Endodermal cell (in vitro differentiated cells): ENCODE results near the gene GJC2. TPM values are rescaled to one million over a fixed set of nuclear protein-coding genes. Genes with fewer than 3 reads are reported as not detected.
A peak's percentile ranks its signal among the peaks of the same experiment; 100 is the strongest.

Experiments used
- DNase-seq: peaks from one replicate; pipeline ENCODE4 v3.0.0-alpha.2; 2017
- H3K27ac ChIP-seq: 2 replicates; pipeline ENCODE4 v1.5.1; 2013; ENCODE audit warnings: mild to moderate bottlenecking, low read depth, low read length, moderate library complexity
- H3K27me3 ChIP-seq: 2 replicates; pipeline ENCODE4 v1.6.1; 2013; ENCODE audit warnings: mild to moderate bottlenecking, low read length, moderate library complexity; ENCODE audit not compliant: insufficient read depth, control insufficient read depth, poor library complexity, severe bottlenecking
- H3K36me3 ChIP-seq: 2 replicates; pipeline ENCODE4 v1.7.0; 2013; ENCODE audit warnings: mild to moderate bottlenecking, low read length, moderate library complexity; ENCODE audit not compliant: control insufficient read depth, insufficient read depth
- H3K4me1 ChIP-seq: one replicate; pipeline ENCODE4 v1.7.0; 2013; ENCODE audit warnings: low read length; ENCODE audit not compliant: control insufficient read depth, insufficient read depth
- H3K4me3 ChIP-seq: 2 replicates; pipeline ENCODE4 v1.5.1; 2013; ENCODE audit warnings: mild to moderate bottlenecking, low read length, moderate library complexity
- H3K9ac ChIP-seq: 2 replicates; pipeline ENCODE4 v1.6.1; 2013; ENCODE audit warnings: mild to moderate bottlenecking, low read length, moderate library complexity; ENCODE audit not compliant: poor library complexity, severe bottlenecking; ENCODE audit errors: extremely low read depth
- H3K9me3 ChIP-seq: 2 replicates; pipeline ENCODE4 v1.6.1; 2013; ENCODE audit warnings: mild to moderate bottlenecking, low read length, moderate library complexity; ENCODE audit not compliant: control insufficient read depth
- H3K27ac Mint-ChIP-seq: 2 replicates; pipeline ENCODE4 v1.8.0; 2020; ENCODE audit warnings: mixed read lengths
- H3K27me3 Mint-ChIP-seq: 2 replicates; pipeline ENCODE4 v1.8.0; 2021; ENCODE audit warnings: mild to moderate bottlenecking, mixed read lengths; ENCODE audit not compliant: insufficient read depth
- H3K36me3 Mint-ChIP-seq: 2 replicates; pipeline ENCODE4 v1.8.0; 2020; ENCODE audit warnings: low read depth, mixed read lengths
- H3K4me1 Mint-ChIP-seq: 2 replicates; pipeline ENCODE4 v1.8.0; 2020; ENCODE audit warnings: mixed read lengths
- H3K4me3 Mint-ChIP-seq: 2 replicates; pipeline ENCODE4 v1.8.0; 2020; ENCODE audit warnings: mild to moderate bottlenecking, moderate library complexity, mixed read lengths
- H3K9me3 Mint-ChIP-seq: 2 replicates; pipeline ENCODE4 v1.8.0; 2020; ENCODE audit warnings: mild to moderate bottlenecking, mixed read lengths
- CTCF ChIP-seq: fragments of 200-600 bp; sonication (generic); conservative IDR thresholded peaks from 2 replicates; pipeline ENCODE4 v1.5.0; 2021; ENCODE audit warnings: antibody characterized with exemption, mild to moderate bottlenecking
- WGBS, 2 experiments: methylation state at CpG; one replicate each; pipeline versions ENCODE4 v1.1.5 to v1.1.7; 2013; ENCODE audit warnings: missing lambda C conversion rate in 2 of 2, mixed read lengths in 1 of 2; ENCODE audit not compliant: insufficient coverage in 1 of 2, insufficient read length in 1 of 2; 5-methylcytosine and 5-hydroxymethylcytosine counted together
- total RNA-seq, 2 donors: library from RNA; stranded (reverse); fragmentation: NEBNext Ultra II Directional in 1 of 2; extraction: Animal tissue kit (Norgen Biotek cat#: 25700) in 1 of 2; gene quantifications; 2 replicates in 1 of 2; 3 replicates in 1 of 2; pipeline ENCODE4 v1.2.1, GENCODE V29; 2021

The GJC2 gene
- total RNA-seq, 2 donors from 2014 or later, result 0.53 to 0.60 TPM

GRCh38 chr1:228161362-228161761 lies 11.6 kb downstream of the GJC2 start:
- Histone ChIP-seq H3K9ac (no peak overlapping the region), H3K4me3 (no peak overlapping the region), H3K4me1 (peaks cover 7% of the 10 kb centered on the region), H3K36me3 (no peaks in the 10 kb centered on the region), H3K9me3 (no peaks in the 10 kb centered on the region), H3K27ac (no peak overlapping the region), H3K27me3 (no peaks in the 10 kb centered on the region)
- no peaks in the 10 kb centered on the region for H3K4me1 Mint-ChIP-seq
- H3K27me3 Mint-ChIP-seq, result peaks cover 23% of the 10 kb centered on the region
- no peak overlapping the region for H3K27ac Mint-ChIP-seq
- no peaks in the 10 kb centered on the region for H3K9me3 Mint-ChIP-seq
- no peak for TF ChIP-seq CTCF
- H3K4me3 Mint-ChIP-seq, result no peak overlapping the region
- DNase-seq, result no peak
- no peaks in the 10 kb centered on the region for H3K36me3 Mint-ChIP-seq
- 73 to 89% methylated on average over 2 to 6 of the region's 7 CpGs for WGBS, 2 experiments

GRCh38 chr1:228161866-228162265 lies 12.1 kb downstream of the GJC2 start:
- no peak overlapping the region for H3K27ac ChIP-seq
- H3K27ac Mint-ChIP-seq, result no peak overlapping the region
- H3K9ac ChIP-seq, result no peak overlapping the region
- no peak overlapping the region for H3K4me3 Mint-ChIP-seq
- H3K36me3 ChIP-seq, result no peaks in the 10 kb centered on the region
- H3K4me3 ChIP-seq, result no peak overlapping the region
- DNase-seq, result no peak
- H3K27me3 Mint-ChIP-seq, result peaks cover 23% of the 10 kb centered on the region
- no peak for TF ChIP-seq CTCF
- H3K9me3 Mint-ChIP-seq, result no peaks in the 10 kb centered on the region
- peaks cover 7% of the 10 kb centered on the region for H3K4me1 ChIP-seq
- H3K27me3 ChIP-seq, result no peaks in the 10 kb centered on the region
- WGBS, 2 experiments, result 93 to 95% methylated on average over 6 to 9 of the region's 9 CpGs
- H3K36me3 Mint-ChIP-seq, result no peaks in the 10 kb centered on the region
- H3K9me3 ChIP-seq, result no peaks in the 10 kb centered on the region
- H3K4me1 Mint-ChIP-seq, result peaks cover 4% of the 10 kb centered on the region

DNA sequence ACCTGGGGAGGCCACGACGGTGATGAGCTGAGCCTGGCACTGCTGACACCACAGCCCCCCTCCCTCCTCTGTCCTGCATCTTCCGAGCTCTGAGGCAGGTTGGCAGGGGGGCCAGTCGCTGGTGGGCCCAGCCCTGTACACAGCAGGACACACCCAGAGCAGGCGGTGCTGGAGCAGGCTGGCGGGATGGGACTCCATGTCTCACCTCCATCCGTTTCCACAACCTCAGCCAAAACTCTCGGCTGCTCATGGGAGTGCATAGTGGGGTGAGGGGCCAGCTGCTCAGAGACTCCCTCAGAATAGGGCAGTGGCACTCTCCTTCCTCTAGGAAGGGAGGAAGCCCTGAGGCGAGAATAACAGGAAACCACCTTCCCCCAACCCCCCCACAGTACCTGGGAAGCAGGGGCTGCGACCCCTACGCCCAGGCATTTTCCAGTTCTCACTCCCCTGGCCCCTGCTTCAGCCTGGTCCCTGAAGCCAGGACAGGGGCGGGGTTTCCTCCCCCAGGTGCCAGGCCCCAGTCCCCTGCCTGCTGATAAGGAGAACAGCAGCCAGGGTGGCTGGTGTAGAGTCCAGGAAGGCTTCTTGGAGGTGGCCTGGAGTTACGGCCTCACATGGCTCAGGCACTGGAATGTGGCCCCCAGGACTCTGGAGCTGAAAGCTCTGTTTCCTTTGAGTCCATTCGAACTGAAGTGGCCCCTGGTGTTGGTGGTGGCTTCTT lies 12.7 kb downstream of the GJC2 start:
- Histone ChIP-seq H3K9me3 (no peaks in the 10 kb centered on the region), H3K27me3 (no peaks in the 10 kb centered on the region), H3K36me3 (no peaks in the 10 kb centered on the region), H3K4me3 (no peak overlapping the region), H3K27ac (no peak overlapping the region), H3K4me1 (peaks cover 7% of the 10 kb centered on the region), H3K9ac (no peak overlapping the region)
- peak; percentile 41 for TF ChIP-seq CTCF
- Mint-ChIP-seq H3K4me1 (peaks cover 6% of the 10 kb centered on the region), H3K4me3 (no peak overlapping the region), H3K27ac (no peak overlapping the region), H3K9me3 (no peaks in the 10 kb centered on the region), H3K36me3 (no peaks in the 10 kb centered on the region), H3K27me3 (peaks cover 19% of the 10 kb centered on the region)
- peak; percentile 73 for DNase-seq
- 81 to 89% methylated on average over 6 to 14 of the region's 14 CpGs for WGBS, 2 experiments
